Ammon's horn (tissue), 1 donor: Measurements from ENCODE around the gene PRR4.

Experiments used
- DNase-seq: peaks from one replicate; pipeline ENCODE4 v3.0.0-alpha.2; 2016; ENCODE audit warnings: low spot score

Gene PRR4

GRCh38 chr12:10801741-10802140 lies 47.5 kb downstream of the PRR4 start:
- DNase-seq, result no peak
